GM21825 (cell line): Measurements from ENCODE around the gene MIB2.

ENCODE experiments used
- ATAC-seq: cut with Tn5 transposase; IDR thresholded peaks from one replicate; pipeline ENCODE4 v1.9.1; 2021; ENCODE audit warnings: mild to moderate bottlenecking, moderate library complexity; ENCODE audit not compliant: unreplicated experiment

Gene MIB2

GRCh38 chr1:1614204-1614953 is 921 bp upstream of the MIB2 start:
- ATAC-seq, result no peak

- ATAC-seq, result no peak
These were observed 395 bp upstream of the MIB2 start for GRCh38 chr1:1614954-1615255.

GRCh38 chr1:1616045-1616790 is 918 bp downstream of the MIB2 start:
- ATAC-seq, result peak; percentile 11

GRCh38 chr1:1616838-1617237 is 1.5 kb downstream of the MIB2 start:
- ATAC-seq, result no peak

GRCh38 chr1:1617516-1617915 is 2.2 kb downstream of the MIB2 start:
- ATAC-seq, result no peak

GRCh38 chr1:1617925-1618324 is 2.6 kb downstream of the MIB2 start:
- no peak for ATAC-seq

GRCh38 chr1:1618396-1619068 is 3.2 kb downstream of the MIB2 start:
- no peak for ATAC-seq

GRCh38 chr1:1619917-1620361 is 4.6 kb downstream of the MIB2 start:
- no peak for ATAC-seq

- ATAC-seq, result no peak
These were observed 5.3 kb downstream of the MIB2 start for GRCh38 chr1:1620433-1621139.

GRCh38 chr1:1621173-1622009 is 6.1 kb downstream of the MIB2 start:
- no peak for ATAC-seq

GRCh38 chr1:1622010-1622787 is 6.9 kb downstream of the MIB2 start:
- ATAC-seq, result no peak

GRCh38 chr1:1622788-1623094 is 7.4 kb downstream of the MIB2 start:
- ATAC-seq, result no peak

GRCh38 chr1:1623181-1623630 is 7.9 kb downstream of the MIB2 start:
- ATAC-seq, result no peak

GRCh38 chr1:1623631-1624442 is 8.5 kb downstream of the MIB2 start:
- no peak for ATAC-seq

GRCh38 chr1:1624443-1625403 is 9.4 kb downstream of the MIB2 start:
- no peak for ATAC-seq

GRCh38 chr1:1625404-1625775 is 10.1 kb downstream of the MIB2 start:
- no peak for ATAC-seq

GRCh38 chr1:1625824-1626206 is 10.5 kb downstream of the MIB2 start:
- ATAC-seq, result no peak
